Upper lobe of right lung (tissue), 1 donor: ENCODE measurements around the gene CLSTN2. TPM values are rescaled to one million over a fixed set of nuclear protein-coding genes. Genes with fewer than 3 reads are reported as not detected.

Experiments used
- ATAC-seq: fragments of 200-7000 bp; cut with Tn5 transposase; one replicate; pipeline ENCODE4 v1.9.1; 2020; ENCODE audit warnings: mild to moderate bottlenecking, moderate library complexity
- DNase-seq: peaks from one replicate; pipeline ENCODE4 v3.0.0-alpha.2; 2020
- H3K27ac ChIP-seq: fragments of 200-600 bp; one replicate; pipeline ENCODE4 v1.8.0; 2022
- H3K27me3 ChIP-seq: fragments of 200-600 bp; one replicate; pipeline ENCODE4 v1.8.0; 2022; ENCODE audit warnings: mild to moderate bottlenecking
- H3K36me3 ChIP-seq: fragments of 200-600 bp; one replicate; pipeline ENCODE4 v1.8.0; 2022
- H3K4me1 ChIP-seq: fragments of 200-600 bp; one replicate; pipeline ENCODE4 v1.8.0; 2022
- H3K4me3 ChIP-seq: fragments of 200-600 bp; one replicate; pipeline ENCODE4 v1.8.0; 2022; ENCODE audit warnings: mild to moderate bottlenecking
- H3K9me3 ChIP-seq: fragments of 200-600 bp; one replicate; pipeline ENCODE4 v1.8.0; 2022
- intact Hi-C: fragments of 100-400 bp; cut with DNase I; formaldehyde crosslinking; loops from one replicate; pipeline ENCODE4 v1.11.0; 2022
- total RNA-seq: library from RNA; stranded (reverse); fragmentation: NEBNext Ultra II Directional; extraction: Animal tissue kit (Norgen Biotek cat#: 25700); gene quantifications from one replicate; pipeline ENCODE4 v1.2.1, GENCODE V29; 2021
- TF ChIP-seq, protein P1 (sequence below): fragments of 200-600 bp; IDR thresholded peaks from one replicate; pipeline ENCODE4 v1.8.0; 2022; ENCODE audit warnings: antibody characterized with exemption
- donor health status: DM: no; HTN: yes; CAD: no; lungs with severe emphysema.

The CLSTN2 gene
- total RNA-seq, 1 donor from 2014 or later, result 3.0 TPM

DNA sequence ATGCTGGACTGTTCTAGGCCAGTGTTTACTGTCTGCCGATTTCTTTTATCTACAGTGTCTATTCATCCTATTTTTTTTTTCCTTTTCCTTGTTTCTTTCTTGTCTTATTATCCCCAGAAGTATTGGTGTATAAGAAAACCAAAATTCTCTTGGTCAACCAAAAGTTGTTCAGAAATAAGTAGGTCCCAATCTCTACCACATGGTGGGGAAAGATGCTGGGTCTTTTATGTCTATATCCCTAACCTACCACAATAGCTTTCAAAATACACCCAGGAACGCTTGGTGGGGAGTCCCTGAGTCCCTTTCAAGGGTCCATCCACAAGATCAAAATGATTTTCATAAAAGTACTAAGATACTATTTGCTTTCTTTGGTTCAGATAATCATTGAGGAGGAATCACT is 225.6 kb downstream of the CLSTN2 start:
- ATAC-seq (no peak), DNase-seq (no peak)
- no peaks in the 10 kb centered on the region for H3K4me1 ChIP-seq
- TF ChIP-seq, protein P1, sequence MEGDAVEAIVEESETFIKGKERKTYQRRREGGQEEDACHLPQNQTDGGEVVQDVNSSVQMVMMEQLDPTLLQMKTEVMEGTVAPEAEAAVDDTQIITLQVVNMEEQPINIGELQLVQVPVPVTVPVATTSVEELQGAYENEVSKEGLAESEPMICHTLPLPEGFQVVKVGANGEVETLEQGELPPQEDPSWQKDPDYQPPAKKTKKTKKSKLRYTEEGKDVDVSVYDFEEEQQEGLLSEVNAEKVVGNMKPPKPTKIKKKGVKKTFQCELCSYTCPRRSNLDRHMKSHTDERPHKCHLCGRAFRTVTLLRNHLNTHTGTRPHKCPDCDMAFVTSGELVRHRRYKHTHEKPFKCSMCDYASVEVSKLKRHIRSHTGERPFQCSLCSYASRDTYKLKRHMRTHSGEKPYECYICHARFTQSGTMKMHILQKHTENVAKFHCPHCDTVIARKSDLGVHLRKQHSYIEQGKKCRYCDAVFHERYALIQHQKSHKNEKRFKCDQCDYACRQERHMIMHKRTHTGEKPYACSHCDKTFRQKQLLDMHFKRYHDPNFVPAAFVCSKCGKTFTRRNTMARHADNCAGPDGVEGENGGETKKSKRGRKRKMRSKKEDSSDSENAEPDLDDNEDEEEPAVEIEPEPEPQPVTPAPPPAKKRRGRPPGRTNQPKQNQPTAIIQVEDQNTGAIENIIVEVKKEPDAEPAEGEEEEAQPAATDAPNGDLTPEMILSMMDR, result no peak
- H3K9me3 ChIP-seq, result no peaks in the 10 kb centered on the region
- H3K4me3 ChIP-seq, result no peak overlapping the region
- intact Hi-C loops, result no loop called here
- H3K27me3 ChIP-seq, result no peaks in the 10 kb centered on the region
- H3K36me3 ChIP-seq, result no peaks in the 10 kb centered on the region
- H3K27ac ChIP-seq, result no peak overlapping the region

DNA sequence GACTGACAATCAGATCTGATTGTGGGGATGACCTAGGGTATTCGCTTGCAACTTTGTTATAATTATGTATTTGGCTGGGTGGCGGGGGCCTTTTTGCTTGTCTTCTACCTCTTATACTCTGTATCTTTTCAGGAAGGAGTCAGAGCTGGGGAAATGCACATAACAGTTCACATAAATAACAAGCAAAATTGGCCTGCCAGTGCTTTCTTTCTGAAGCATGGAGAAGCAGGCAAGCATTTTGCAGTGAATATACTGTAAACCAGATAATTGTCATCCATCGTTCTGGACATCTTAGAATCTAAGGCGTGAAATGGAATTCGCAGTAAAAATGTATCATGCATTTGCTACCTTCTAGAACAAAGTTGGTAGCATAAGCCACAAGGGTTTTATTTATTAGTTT is 227.6 kb downstream of the CLSTN2 start:
- intact Hi-C loops, result no loop called here
- no peak for ATAC-seq
- TF ChIP-seq, protein P1, result no peak
- Histone ChIP-seq H3K4me1 (no peaks in the 10 kb centered on the region), H3K9me3 (no peaks in the 10 kb centered on the region), H3K27ac (no peak overlapping the region), H3K36me3 (no peaks in the 10 kb centered on the region), H3K4me3 (no peak overlapping the region), H3K27me3 (no peaks in the 10 kb centered on the region)
- DNase-seq, result no peak

DNA sequence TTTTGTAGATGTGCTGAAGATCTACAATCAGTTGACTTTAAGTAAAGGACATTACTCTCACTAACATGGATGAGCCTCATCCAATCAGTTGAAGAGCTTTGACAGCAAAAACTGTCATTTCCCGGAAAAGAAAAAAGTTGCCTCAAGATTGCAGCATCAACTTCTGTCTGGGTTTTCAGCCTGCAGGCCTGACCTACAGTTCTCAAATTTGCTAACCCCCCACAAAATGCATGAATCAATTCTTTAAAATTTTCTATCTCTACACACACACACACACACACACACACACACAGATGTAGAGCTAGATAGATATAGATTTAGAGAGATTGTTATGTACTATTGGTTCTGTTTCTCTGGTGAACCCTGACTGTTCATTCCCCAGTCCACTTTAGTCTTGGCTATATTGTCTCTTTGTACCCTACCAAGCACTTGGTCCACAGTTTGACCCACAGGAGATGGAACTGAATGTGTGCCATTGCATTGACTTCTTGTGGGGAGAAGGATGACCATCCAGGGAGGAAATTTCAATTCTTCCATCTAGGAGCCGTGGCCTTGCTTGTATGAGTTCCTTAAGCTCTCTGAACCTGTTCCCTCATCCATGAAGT is 228.3 kb downstream of the CLSTN2 start:
- Histone ChIP-seq H3K4me1 (no peaks in the 10 kb centered on the region), H3K4me3 (no peak overlapping the region), H3K27ac (no peak overlapping the region), H3K27me3 (no peaks in the 10 kb centered on the region), H3K36me3 (no peaks in the 10 kb centered on the region), H3K9me3 (no peaks in the 10 kb centered on the region)
- intact Hi-C loops, result no loop called here
- DNase-seq (no peak), ATAC-seq (no peak)
- TF ChIP-seq, protein P1, result no peak

DNA sequence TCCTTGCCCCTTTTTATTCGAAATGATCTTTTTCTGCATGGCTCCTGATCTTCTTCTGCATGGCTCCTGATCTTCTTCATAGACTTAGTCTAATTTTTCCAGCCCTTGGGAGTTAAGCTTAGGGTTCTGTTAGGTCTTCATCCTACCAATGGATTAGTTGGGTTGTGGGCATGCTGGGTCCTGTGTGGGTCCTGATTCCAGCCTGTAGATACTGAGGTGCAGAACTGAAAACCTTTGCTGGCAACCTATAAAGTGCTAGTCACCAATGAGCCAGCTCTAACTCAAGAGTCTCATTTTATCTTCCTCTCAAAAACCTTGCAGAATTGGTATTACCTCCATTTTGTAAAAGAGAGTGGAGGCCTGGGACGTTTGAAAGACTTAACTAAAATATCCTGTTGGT is 229.2 kb downstream of the CLSTN2 start:
- Histone ChIP-seq H3K4me3 (no peak overlapping the region), H3K27me3 (no peaks in the 10 kb centered on the region), H3K4me1 (no peaks in the 10 kb centered on the region), H3K36me3 (no peaks in the 10 kb centered on the region), H3K27ac (no peak overlapping the region), H3K9me3 (no peaks in the 10 kb centered on the region)
- ATAC-seq (no peak), DNase-seq (no peak)
- TF ChIP-seq, protein P1, result no peak
- intact Hi-C loops, result no loop called here

DNA sequence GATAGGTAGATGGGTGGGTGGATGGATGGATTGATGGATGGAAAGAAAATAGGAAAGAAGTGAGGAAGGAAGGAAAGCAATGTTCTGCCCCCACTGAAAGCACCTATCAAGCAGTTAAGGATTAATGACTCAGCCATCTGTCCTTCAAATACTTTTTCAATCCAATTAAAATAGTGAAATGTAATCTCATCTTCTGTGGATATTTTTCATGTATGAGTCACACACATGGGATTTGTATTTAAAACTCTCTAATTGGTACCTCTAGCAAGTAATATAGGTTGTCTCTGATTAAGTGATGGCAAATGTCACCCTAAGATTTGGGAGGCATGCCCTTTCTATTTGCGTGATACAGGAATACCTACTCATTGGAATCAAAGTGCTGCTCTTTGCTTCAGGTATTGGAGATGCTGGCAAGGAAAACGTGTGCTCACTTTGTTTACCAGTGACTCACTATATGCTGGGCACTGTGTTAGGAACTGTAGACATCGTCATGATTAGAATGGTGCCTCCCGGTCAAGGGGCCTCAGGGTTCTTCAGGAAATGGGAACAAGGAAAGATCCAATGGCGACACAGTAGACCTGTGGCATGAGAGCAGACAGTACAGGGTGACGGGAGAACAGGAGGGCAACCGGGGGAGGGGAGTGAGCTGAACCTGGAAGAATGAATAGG is 230.1 kb downstream of the CLSTN2 start:
- no peak for ATAC-seq
- H3K27me3 ChIP-seq, result no peaks in the 10 kb centered on the region
- H3K36me3 ChIP-seq, result no peaks in the 10 kb centered on the region
- intact Hi-C loops, result no loop called here
- H3K4me3 ChIP-seq, result no peak overlapping the region
- H3K27ac ChIP-seq, result no peak overlapping the region
- TF ChIP-seq, protein P1, result no peak
- no peaks in the 10 kb centered on the region for H3K4me1 ChIP-seq
- no peak for DNase-seq
- H3K9me3 ChIP-seq, result no peaks in the 10 kb centered on the region
